Measurements from ENCODE around the gene GSK3A.

DNA sequence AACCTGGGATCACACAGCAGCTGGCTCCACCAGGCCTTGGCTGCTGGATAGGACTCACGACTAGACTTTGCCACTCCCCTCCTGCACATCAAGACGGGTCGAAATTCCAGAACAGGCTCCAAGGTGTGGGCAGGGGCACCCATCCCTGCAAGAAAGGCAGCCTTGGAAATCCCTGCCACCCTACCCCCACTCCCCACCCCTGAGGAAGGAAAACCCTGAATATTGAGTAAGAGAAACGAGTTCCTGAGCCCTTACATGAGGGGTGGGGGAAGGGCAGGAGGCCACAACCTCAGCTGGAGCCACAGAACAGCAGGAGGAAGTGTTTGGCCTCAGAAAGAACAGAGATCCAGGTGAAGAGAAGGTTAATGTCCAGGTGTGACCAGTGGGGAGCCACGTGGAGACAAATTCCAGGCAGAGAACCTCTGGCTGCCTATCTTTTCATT is 45.0 kb downstream of the GSK3A start:
- TF ChIP-seq, protein P1, sequence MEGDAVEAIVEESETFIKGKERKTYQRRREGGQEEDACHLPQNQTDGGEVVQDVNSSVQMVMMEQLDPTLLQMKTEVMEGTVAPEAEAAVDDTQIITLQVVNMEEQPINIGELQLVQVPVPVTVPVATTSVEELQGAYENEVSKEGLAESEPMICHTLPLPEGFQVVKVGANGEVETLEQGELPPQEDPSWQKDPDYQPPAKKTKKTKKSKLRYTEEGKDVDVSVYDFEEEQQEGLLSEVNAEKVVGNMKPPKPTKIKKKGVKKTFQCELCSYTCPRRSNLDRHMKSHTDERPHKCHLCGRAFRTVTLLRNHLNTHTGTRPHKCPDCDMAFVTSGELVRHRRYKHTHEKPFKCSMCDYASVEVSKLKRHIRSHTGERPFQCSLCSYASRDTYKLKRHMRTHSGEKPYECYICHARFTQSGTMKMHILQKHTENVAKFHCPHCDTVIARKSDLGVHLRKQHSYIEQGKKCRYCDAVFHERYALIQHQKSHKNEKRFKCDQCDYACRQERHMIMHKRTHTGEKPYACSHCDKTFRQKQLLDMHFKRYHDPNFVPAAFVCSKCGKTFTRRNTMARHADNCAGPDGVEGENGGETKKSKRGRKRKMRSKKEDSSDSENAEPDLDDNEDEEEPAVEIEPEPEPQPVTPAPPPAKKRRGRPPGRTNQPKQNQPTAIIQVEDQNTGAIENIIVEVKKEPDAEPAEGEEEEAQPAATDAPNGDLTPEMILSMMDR (tag by site-specific recombination; IDR thresholded peaks at IDR 0.05), result no peak
- TF ChIP-seq ZNF121 (tag by site-specific recombination; IDR thresholded peaks at IDR 0.05) (no peak), ZNF274 (IDR thresholded peaks at IDR 0.05; ENCODE audit: low read length) (no peak), ZNF274 (tag by site-specific recombination; IDR thresholded peaks at IDR 0.05; ENCODE audit: borderline replicate concordance) (no peak), ZNF530 (tag by site-specific recombination; IDR thresholded peaks at IDR 0.05; ENCODE audit: low read depth) (no peak), ZNF155 (tag by site-specific recombination; IDR thresholded peaks at IDR 0.05) (no peak), ZNF366 (tag by site-specific recombination; conservative IDR thresholded peaks at IDR 0.05) (no peak), HOXC10 (CRISPR knock-in tag; IDR thresholded peaks at IDR 0.05) (no peak), FEZF1 (tag by site-specific recombination; IDR thresholded peaks at IDR 0.05) (no peak), MYNN (tag by site-specific recombination; IDR thresholded peaks at IDR 0.05; ENCODE audit: borderline replicate concordance) (no peak), HOXD13 (CRISPR knock-in tag; IDR thresholded peaks at IDR 0.05; ENCODE audit: borderline replicate concordance) (no peak), ZNF626 (tag by site-specific recombination; IDR thresholded peaks at IDR 0.05) (no peak)
- TF ChIP-seq, protein P2, sequence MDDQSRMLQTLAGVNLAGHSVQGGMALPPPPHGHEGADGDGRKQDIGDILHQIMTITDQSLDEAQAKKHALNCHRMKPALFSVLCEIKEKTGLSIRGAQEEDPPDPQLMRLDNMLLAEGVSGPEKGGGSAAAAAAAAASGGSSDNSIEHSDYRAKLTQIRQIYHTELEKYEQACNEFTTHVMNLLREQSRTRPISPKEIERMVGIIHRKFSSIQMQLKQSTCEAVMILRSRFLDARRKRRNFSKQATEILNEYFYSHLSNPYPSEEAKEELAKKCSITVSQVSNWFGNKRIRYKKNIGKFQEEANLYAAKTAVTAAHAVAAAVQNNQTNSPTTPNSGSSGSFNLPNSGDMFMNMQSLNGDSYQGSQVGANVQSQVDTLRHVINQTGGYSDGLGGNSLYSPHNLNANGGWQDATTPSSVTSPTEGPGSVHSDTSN (CRISPR knock-in tag; IDR thresholded peaks at IDR 0.05), result no peak
- TF ChIP-seq, protein P3, sequence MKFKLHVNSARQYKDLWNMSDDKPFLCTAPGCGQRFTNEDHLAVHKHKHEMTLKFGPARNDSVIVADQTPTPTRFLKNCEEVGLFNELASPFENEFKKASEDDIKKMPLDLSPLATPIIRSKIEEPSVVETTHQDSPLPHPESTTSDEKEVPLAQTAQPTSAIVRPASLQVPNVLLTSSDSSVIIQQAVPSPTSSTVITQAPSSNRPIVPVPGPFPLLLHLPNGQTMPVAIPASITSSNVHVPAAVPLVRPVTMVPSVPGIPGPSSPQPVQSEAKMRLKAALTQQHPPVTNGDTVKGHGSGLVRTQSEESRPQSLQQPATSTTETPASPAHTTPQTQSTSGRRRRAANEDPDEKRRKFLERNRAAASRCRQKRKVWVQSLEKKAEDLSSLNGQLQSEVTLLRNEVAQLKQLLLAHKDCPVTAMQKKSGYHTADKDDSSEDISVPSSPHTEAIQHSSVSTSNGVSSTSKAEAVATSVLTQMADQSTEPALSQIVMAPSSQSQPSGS (tag by site-specific recombination; IDR thresholded peaks at IDR 0.05; ENCODE audit: low read depth), result no peak
